ENCODE data around the gene TMEM14B.
A peak's percentile ranks its signal among the peaks of the same experiment; 100 is the strongest.

Gene TMEM14B

GRCh38 chr6:10801224-10801848 lies 53.7 kb downstream of the TMEM14B start:
- Histone ChIP-seq H3K4me3 (replicated peaks; ENCODE audit: insufficient read depth, low read length) (no peak overlapping the region), H3K27ac (replicated peaks) (no peak overlapping the region), H3K27me3 (ENCODE audit: insufficient read depth, poor library complexity, severe bottlenecking) (no peaks in the 10 kb centered on the region)
- TF ChIP-seq REST (IDR thresholded peaks at IDR 0.05; ENCODE audit: insufficient replicate concordance, low read depth) (no peak), GABPA (IDR thresholded peaks at IDR 0.05; ENCODE audit: low read depth) (no peak), POLR2AphosphoS5 (IDR thresholded peaks at IDR 0.05; ENCODE audit: low read depth) (no peak), CTCF (IDR thresholded peaks at IDR 0.05; ENCODE audit: insufficient read depth, low read length) (peak; percentile 99), SPI1 (IDR thresholded peaks at IDR 0.05; ENCODE audit: borderline replicate concordance, low read depth) (no peak)
- DNase-seq (ENCODE audit: low read depth in 1 of 2, low spot score in 1 of 2) = peak; percentile 28 to 68

Data from HL-60 (cell line).